ENCODE measurements around the gene HAAO.

DNA sequence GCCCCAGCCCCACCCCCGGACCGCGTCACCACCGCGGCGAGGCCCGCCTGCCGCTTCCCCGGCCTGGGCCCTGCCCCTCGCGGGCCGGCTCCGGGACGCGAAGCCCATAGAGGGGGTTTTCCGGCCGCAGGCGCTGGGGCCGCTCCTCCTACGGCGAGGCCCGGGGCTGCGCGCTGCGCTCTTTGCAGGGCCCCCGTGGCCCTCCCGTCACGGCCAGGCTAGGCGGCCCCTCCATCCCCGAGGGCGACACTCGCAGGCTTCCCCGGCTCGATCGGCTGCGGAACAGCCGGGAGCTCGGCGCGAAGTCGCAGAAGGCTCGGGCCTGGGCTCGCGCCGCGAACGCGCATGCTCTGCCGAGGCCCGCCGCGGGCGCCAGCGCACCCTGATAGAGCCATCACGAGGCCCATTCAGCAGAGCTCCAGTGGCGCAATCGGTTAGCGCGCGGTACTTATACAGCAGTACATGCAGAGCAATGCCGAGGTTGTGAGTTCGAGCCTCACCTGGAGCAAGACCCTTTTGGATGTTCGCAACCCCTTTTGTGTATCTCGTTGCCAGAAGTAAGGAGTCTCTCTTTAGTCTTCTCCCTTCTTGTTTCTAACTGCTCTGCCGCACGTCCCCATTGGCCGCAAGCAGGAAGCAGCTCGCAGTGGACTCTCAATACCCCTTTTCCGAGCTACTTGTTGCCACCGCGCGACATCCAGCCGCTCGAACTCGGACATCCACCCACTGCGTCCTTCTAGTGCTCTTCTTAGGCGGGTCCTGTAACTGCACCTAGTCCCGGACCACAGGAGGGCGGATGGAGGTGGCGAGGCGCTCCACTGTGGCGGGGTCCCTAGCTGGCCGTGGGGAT is 18.0 kb upstream of the HAAO start:
- TF ChIP-seq, protein P1, sequence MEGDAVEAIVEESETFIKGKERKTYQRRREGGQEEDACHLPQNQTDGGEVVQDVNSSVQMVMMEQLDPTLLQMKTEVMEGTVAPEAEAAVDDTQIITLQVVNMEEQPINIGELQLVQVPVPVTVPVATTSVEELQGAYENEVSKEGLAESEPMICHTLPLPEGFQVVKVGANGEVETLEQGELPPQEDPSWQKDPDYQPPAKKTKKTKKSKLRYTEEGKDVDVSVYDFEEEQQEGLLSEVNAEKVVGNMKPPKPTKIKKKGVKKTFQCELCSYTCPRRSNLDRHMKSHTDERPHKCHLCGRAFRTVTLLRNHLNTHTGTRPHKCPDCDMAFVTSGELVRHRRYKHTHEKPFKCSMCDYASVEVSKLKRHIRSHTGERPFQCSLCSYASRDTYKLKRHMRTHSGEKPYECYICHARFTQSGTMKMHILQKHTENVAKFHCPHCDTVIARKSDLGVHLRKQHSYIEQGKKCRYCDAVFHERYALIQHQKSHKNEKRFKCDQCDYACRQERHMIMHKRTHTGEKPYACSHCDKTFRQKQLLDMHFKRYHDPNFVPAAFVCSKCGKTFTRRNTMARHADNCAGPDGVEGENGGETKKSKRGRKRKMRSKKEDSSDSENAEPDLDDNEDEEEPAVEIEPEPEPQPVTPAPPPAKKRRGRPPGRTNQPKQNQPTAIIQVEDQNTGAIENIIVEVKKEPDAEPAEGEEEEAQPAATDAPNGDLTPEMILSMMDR (IDR thresholded peaks at IDR 0.05; ENCODE audit: low read depth, low read length, poor library complexity, severe bottlenecking), result peak; percentile 10
- TF ChIP-seq EZH2phosphoT487 (IDR thresholded peaks at IDR 0.05; ENCODE audit: borderline replicate concordance, low read length), result no peak
